Measurements from ENCODE around the gene PPP1R2.
"Not testable (repeated sequence)": the region's sequence is repeated elsewhere in the genome, so short reads cannot be mapped to it uniquely, and the experiment has no call there.

The PPP1R2 gene

GRCh38 chr3:195539479-195539878, 3.6 kb downstream of the PPP1R2 start:
- DNase-seq (ENCODE audit: low read depth in 2 of 2): no peak

GRCh38 chr3:195537995-195538394, 5.1 kb downstream of the PPP1R2 start:
- DNase-seq (ENCODE audit: low read depth in 2 of 2): no peak

- no peak for DNase-seq (ENCODE audit: low read depth in 2 of 2)
Measured at GRCh38 chr3:195535293-195535692, 7.8 kb downstream of the PPP1R2 start.

- DNase-seq (ENCODE audit: low read depth in 2 of 2): no peak
Measured at GRCh38 chr3:195532834-195533233, 10.3 kb downstream of the PPP1R2 start.

- no peak for DNase-seq (ENCODE audit: low read depth in 2 of 2)
Measured at GRCh38 chr3:195532345-195532744, 10.8 kb downstream of the PPP1R2 start.

- no peak for DNase-seq (ENCODE audit: low read depth in 2 of 2)
Measured at GRCh38 chr3:195531683-195532082, 11.4 kb downstream of the PPP1R2 start.

GRCh38 chr3:195526492-195526891, 16.6 kb downstream of the PPP1R2 start:
- DNase-seq (ENCODE audit: low read depth in 2 of 2): no peak

- peak in 1 of 2 donors; percentile 23 for DNase-seq (ENCODE audit: low read depth in 2 of 2)
Measured at GRCh38 chr3:195524171-195524896, 18.8 kb downstream of the PPP1R2 start.

GRCh38 chr3:195522254-195523023, 20.7 kb downstream of the PPP1R2 start:
- peak in 1 of 2 donors; percentile 38 for DNase-seq (ENCODE audit: low read depth in 2 of 2)

GRCh38 chr3:195517030-195517429, 26.1 kb downstream of the PPP1R2 start:
- no peak for DNase-seq (ENCODE audit: low read depth in 2 of 2)

GRCh38 chr3:195514610-195515235, 28.4 kb downstream of the PPP1R2 start:
- not testable (repeated sequence) for DNase-seq (ENCODE audit: low read depth in 2 of 2)

GRCh38 chr3:195512798-195513345, 30.3 kb downstream of the PPP1R2 start:
- DNase-seq (ENCODE audit: low read depth in 2 of 2): no peak

- no peak for DNase-seq (ENCODE audit: low read depth in 2 of 2)
Measured at GRCh38 chr3:195511136-195511535, 32.0 kb downstream of the PPP1R2 start.

- DNase-seq (ENCODE audit: low read depth in 2 of 2): no peak
Measured at GRCh38 chr3:195508185-195508584, 34.9 kb downstream of the PPP1R2 start.

GRCh38 chr3:195475614-195476013, 67.5 kb downstream of the PPP1R2 start:
- no peak for DNase-seq (ENCODE audit: low read depth in 2 of 2)

- not testable (repeated sequence) for DNase-seq (ENCODE audit: low read depth in 2 of 2)
Measured at GRCh38 chr3:195475116-195475515, 68.0 kb downstream of the PPP1R2 start.

GRCh38 chr3:195468841-195469240, 74.3 kb downstream of the PPP1R2 start:
- DNase-seq (ENCODE audit: low read depth in 2 of 2): no peak

GRCh38 chr3:195468391-195468776, 74.7 kb downstream of the PPP1R2 start:
- DNase-seq (ENCODE audit: low read depth in 2 of 2): no peak

GRCh38 chr3:195467641-195468390, 75.3 kb downstream of the PPP1R2 start:
- no peak for DNase-seq (ENCODE audit: low read depth in 2 of 2)

- no peak for DNase-seq (ENCODE audit: low read depth in 2 of 2)
Measured at GRCh38 chr3:195466251-195466650, 76.9 kb downstream of the PPP1R2 start.

Data from activated CD4-positive, alpha-beta T cell treated with anti-CD3 and anti-CD28 coated beads for 24 hours (primary cell).